GM10266 (cell line): ENCODE measurements around the gene BEND6.

Experiments used
- DNase-seq: peaks from one replicate; pipeline ENCODE4 v3.0.0; 2012; ENCODE audit errors: extremely low spot score
- TF ChIP-seq, protein P1 (sequence below): IDR thresholded peaks from 2 replicates; pipeline ENCODE4 v1.5.1; 2012; ENCODE audit warnings: mild to moderate bottlenecking, low read depth; ENCODE audit not compliant: control insufficient read depth, insufficient read depth; ENCODE audit errors: missing control alignments

BEND6 gene, protein sequence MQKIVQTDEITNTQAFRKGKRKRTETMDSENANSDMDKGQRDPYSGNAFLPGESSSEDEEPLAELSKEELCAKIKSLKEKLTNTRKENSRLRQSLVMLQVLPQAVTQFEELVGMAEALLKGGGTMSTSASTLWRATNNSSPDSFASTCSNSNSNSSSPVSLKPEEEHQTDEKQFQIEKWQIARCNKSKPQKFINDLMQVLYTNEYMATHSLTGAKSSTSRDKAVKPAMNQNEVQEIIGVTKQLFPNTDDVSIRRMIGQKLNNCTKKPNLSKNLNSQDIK

DNA sequence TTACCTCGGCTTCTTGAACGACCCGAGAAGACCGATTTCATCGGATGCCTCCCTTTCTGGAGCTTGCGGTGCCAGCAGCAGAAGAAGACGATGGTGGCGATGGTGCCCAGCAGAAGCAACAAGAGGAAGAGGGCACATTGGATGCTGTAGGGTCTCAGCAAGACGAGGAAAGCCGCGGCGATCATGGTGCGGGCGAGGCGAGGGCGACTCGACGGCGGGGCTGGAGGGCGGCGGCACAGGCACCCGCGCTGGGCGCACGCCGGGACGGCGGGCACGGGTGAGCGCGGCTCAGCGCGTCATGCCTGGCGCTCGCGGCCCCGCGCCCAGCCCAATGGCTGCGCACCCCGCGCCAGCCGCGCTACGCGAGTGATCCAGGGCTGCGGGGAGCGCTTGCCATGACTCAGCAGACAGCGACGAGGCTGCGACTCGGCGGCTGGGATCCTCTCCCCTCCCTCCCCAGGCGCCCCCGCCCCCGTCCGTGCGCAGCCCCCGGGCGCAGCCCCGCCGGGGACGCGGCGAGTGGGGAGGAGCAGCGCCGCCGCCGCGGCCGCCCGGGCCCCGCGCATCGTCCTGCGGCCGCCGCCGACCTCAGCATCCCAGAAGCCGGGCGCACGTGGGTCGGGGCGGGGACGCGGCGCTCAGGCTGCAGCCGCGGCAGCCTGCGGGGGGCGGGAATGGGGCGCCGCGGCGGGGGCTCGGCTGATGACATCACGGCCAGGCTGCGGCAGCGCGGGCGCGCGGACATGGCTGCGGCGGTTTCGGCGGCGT, at the start of gene BEND6:
Gene BEND6 (plus strand): TSS at position 705 of the 768 bp plus-strand sequence. CDS start 26,704 bp downstream, outside the sequence.
- DNase-seq: peak; percentile 77
- TF ChIP-seq, protein P1, sequence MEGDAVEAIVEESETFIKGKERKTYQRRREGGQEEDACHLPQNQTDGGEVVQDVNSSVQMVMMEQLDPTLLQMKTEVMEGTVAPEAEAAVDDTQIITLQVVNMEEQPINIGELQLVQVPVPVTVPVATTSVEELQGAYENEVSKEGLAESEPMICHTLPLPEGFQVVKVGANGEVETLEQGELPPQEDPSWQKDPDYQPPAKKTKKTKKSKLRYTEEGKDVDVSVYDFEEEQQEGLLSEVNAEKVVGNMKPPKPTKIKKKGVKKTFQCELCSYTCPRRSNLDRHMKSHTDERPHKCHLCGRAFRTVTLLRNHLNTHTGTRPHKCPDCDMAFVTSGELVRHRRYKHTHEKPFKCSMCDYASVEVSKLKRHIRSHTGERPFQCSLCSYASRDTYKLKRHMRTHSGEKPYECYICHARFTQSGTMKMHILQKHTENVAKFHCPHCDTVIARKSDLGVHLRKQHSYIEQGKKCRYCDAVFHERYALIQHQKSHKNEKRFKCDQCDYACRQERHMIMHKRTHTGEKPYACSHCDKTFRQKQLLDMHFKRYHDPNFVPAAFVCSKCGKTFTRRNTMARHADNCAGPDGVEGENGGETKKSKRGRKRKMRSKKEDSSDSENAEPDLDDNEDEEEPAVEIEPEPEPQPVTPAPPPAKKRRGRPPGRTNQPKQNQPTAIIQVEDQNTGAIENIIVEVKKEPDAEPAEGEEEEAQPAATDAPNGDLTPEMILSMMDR: no peak

DNA sequence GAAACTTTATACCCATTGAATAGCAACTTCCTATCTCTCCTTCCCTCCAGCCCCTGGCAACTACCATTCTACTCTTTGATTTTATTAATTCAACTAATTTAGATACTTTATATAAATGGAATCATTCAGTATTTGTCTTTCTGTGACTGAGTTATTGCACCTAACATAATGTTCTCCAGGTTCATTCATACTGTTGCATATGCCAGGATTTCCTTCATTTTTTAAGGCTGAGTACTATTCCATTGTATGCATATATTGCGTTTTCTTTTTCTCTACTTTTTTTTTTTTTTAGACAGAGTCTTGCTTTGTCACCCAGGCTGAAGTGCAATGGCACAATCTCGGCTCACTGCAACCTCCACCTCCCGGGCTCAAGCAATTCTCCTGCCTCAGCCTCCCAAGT, 49.5 kb upstream of the BEND6 start:
- no peak for DNase-seq
- TF ChIP-seq, protein P1: no peak

DNA sequence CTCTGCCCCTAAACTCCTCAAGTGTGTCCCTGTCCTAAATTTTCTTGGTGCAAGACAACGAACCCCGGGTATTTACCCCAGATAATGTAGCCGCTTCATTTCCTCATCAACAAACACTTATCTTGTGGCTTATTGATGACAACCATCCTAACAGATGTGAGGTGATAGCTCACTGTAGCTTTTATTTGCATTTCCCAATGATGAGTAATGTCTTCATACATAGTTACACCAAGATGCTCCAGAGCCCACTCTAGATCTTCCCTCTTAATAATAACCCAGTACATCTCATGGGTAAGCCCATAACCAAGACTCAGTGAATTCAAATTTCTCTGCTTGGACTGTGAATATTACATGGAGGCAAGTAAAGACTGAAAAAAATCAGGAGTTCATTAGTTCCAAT, 48.2 kb upstream of the BEND6 start:
- TF ChIP-seq, protein P1: no peak
- no peak for DNase-seq

DNA sequence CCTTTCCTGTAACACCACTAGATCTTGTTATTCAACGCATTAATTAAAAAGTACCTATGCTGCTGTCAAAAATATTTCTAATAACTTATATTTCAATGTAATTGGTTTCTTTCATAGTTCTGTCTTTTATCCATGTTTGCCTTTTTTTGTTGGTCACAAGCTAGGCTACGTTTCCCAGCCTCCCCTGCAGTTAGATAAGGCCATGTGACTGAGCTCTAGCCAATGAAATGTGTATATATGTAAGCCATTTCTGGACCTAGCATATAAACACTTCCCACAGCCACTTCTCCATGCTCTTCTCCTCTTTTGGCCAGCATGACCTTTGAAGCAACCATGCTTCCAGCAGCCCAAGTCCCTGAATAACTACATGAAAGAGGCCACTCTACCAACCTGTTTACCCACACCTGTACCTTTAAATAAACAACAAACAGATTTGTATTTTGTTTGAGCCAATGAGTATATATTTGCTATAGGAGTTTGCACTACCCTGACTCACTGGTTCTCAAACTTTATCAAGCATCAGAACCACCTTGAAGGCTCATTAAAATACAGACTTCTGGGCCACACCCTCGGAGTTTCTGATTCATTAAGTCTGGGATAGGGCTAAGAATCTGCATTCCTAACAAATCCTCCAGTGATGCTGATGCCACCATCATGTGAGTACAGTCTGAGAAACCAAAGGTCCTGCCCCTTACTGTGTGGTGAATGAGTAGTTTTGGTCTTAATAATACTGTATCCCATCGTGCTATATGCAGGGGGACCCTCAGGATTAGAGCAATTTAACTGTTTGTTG, 45.6 kb upstream of the BEND6 start:
- no peak for DNase-seq

DNA sequence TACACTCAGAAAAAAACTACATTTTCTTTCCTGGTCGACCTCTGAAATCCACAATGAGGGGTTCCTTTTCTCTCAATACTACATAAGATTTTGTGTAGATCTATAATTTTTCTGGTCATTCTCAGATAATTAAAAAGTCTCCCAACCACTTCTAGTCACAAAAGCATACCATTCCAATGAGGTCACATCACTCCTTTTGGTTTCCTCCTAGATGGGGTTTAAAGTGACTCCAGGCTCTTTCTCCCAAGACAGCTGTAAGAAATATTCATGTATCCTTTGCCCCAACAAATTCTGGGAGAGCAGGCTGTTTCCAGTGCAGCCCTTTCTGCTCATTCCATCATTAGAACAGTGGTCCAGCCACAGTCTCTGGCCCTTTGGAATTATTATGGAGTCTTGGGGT, 43.1 kb upstream of the BEND6 start:
- DNase-seq: no peak
- TF ChIP-seq, protein P1: no peak

More for the DNA sequence above, 45.6 kb upstream of the BEND6 start:
- TF ChIP-seq, protein P1: no peak

DNA sequence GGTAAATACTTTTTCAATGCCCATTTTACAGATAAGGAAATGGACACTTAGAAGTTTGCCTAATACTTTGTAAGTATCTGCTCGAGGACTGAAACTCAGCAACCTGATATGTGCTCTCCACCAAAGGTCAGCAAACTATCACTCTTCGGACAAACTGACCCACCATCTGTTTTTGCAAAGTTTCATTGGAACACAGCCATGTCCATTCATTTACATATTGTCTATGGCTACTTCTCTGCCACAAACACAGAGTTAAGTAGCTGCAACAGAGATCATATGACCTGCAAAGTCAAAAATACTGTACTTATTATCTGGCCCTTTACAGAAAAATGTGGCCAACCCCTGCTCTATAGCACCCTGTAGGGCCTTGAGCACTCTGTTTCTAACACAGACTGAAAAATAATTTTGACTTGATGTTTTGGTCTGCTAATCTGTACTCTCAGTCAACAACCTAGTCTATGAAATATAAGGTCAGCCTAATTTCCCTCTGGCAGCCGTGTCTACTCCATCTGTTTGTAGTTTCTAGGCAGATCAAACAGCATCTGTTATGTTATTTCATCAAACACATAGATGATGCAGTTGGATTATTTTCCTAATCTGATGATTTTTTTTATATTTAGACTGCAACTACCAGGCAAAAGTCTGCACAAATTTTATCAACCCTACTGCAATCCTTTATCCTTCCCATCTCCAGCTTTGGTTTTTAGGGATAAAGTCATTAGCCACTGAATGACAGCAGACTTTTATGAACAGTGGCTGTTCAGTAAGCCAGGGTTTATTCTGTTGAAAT, 41.4 kb upstream of the BEND6 start:
- TF ChIP-seq, protein P1: no peak
- no peak for DNase-seq
